CD4-positive, CD25-positive, alpha-beta regulatory T cell (primary cell): ENCODE measurements around the gene EDN2. TPM values are rescaled to one million over a fixed set of nuclear protein-coding genes. Genes with fewer than 3 reads are reported as not detected.

ENCODE experiments used
- ATAC-seq, 2 donors: fragments of 150-1000 bp; cut with Tn5 transposase; one replicate each; pipeline ENCODE4 v1.10.0; 2021; ENCODE audit warnings: low read depth in 2 of 2, moderate number of reproducible peaks in 2 of 2, moderate library complexity in 1 of 2
- DNase-seq, 3 donors: peaks; one replicate each; pipeline versions ENCODE4 v3.0.0 to v3.0.0-alpha.2; 2012 to 2022; ENCODE audit warnings: mixed read lengths in 1 of 3
- H3K27ac ChIP-seq: one replicate; pipeline ENCODE4 v1.7.0; 2013; ENCODE audit warnings: mild to moderate bottlenecking, low read length; ENCODE audit not compliant: insufficient read depth, poor library complexity, severe bottlenecking
- H3K27me3 ChIP-seq: one replicate; pipeline ENCODE4 v1.7.0; 2013; ENCODE audit warnings: low read length; ENCODE audit not compliant: control insufficient read depth, insufficient read depth
- H3K36me3 ChIP-seq: one replicate; pipeline ENCODE4 v1.7.0; 2013; ENCODE audit warnings: mild to moderate bottlenecking, low read length, moderate library complexity; ENCODE audit not compliant: control insufficient read depth, insufficient read depth
- H3K4me1 ChIP-seq: 2 replicates; pipeline ENCODE4 v1.7.0; 2013; ENCODE audit warnings: mild to moderate bottlenecking, low read length; ENCODE audit not compliant: insufficient read depth, control insufficient read depth, poor library complexity, severe bottlenecking
- H3K4me3 ChIP-seq: one replicate; pipeline ENCODE4 v1.7.0; 2013; ENCODE audit warnings: low read depth, mild to moderate bottlenecking, low read length, moderate library complexity
- H3K9me3 ChIP-seq, 2 experiments: 1 replicate in 1 of 2; 2 replicates in 1 of 2; pipeline ENCODE4 v1.7.0; 2013; ENCODE audit warnings: low read length in 2 of 2, mild to moderate bottlenecking in 1 of 2, moderate library complexity in 1 of 2; ENCODE audit not compliant: control insufficient read depth in 2 of 2
- H3K27ac Mint-ChIP-seq, 3 donors: one replicate each; pipeline ENCODE4 v1.8.0; 2020 to 2022; ENCODE audit warnings: mild to moderate bottlenecking in 3 of 3, mixed read lengths in 3 of 3, moderate library complexity in 2 of 3
- H3K27me3 Mint-ChIP-seq: one replicate; pipeline ENCODE4 v1.8.0; 2022; ENCODE audit warnings: mild to moderate bottlenecking, mixed read lengths
- H3K36me3 Mint-ChIP-seq: one replicate; pipeline ENCODE4 v1.8.0; 2020; ENCODE audit warnings: mixed read lengths
- H3K4me1 Mint-ChIP-seq, 4 donors: one replicate each; pipeline ENCODE4 v1.8.0; 2020 to 2022; ENCODE audit warnings: mixed read lengths in 4 of 4, mild to moderate bottlenecking in 1 of 4
- H3K4me3 Mint-ChIP-seq, 4 donors: one replicate each; pipeline ENCODE4 v1.8.0; 2020 to 2022; ENCODE audit warnings: mild to moderate bottlenecking in 4 of 4, mixed read lengths in 4 of 4, moderate library complexity in 3 of 4
- H3K9me3 Mint-ChIP-seq, 7 donors: one replicate each; pipeline ENCODE4 v1.8.0; 2020 to 2022; ENCODE audit warnings: mixed read lengths in 7 of 7, mild to moderate bottlenecking in 3 of 7, moderate library complexity in 2 of 7
- polyA plus RNA-seq, 4 donors: library from polyadenylated mRNA; unstranded; fragments of 300-500 nt; fragmentation: Illumina TruSeq; gene quantifications; one replicate each; pipeline ENCODE4 v1.2.3, GENCODE V29; 2021
- total RNA-seq: library from RNA; stranded (reverse); gene quantifications from one replicate; pipeline ENCODE4 v1.2.3, GENCODE V29; 2022

The EDN2 gene
- total and polyA plus RNA-seq, 5 donors from 2014 or later = 0.52 TPM; not detected in 4

DNA sequence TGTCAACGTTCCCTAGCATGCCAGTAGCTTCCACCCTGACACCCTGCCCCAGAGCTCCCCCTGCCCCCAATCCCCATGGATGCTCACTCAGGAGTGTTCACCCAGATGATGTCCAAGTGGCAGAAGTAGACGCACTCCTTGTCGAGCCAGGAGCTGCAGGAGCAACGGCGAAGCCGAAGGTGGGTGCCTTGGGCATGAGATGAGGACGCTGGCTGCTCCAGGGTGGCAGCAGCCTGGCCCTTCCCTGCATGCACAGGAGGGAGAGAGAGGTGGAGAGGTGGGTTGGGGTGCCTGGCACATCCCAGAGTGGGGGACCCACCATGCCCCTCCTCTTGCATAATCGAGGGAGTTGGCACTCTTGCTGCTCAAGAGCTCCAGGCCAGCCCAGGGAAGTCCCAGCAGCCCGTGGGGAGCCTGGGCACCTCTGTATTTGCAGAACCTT is 502 bp downstream of the EDN2 start:
- H3K4me3 Mint-ChIP-seq = no peak overlapping the region
- H3K27ac Mint-ChIP-seq = no peak overlapping the region
- H3K9me3 ChIP-seq = no peaks in the 10 kb centered on the region
- no peak overlapping the region for H3K4me3 ChIP-seq
- no peaks in the 10 kb centered on the region for H3K36me3 ChIP-seq
- H3K27ac ChIP-seq = no peak overlapping the region
- ATAC-seq = no peak
- peaks cover 0 to 2% (median 0%) of the 10 kb centered on the region in 7 donors for H3K9me3 Mint-ChIP-seq
- H3K27me3 Mint-ChIP-seq = peaks cover 20% of the 10 kb centered on the region
- DNase-seq = no peak
- H3K4me1 Mint-ChIP-seq = peaks cover 0 to 6% (median 4%) of the 10 kb centered on the region in 4 donors
- H3K27me3 ChIP-seq = no peaks in the 10 kb centered on the region
- no peaks in the 10 kb centered on the region for H3K36me3 Mint-ChIP-seq
- H3K4me1 ChIP-seq = no peaks in the 10 kb centered on the region

DNA sequence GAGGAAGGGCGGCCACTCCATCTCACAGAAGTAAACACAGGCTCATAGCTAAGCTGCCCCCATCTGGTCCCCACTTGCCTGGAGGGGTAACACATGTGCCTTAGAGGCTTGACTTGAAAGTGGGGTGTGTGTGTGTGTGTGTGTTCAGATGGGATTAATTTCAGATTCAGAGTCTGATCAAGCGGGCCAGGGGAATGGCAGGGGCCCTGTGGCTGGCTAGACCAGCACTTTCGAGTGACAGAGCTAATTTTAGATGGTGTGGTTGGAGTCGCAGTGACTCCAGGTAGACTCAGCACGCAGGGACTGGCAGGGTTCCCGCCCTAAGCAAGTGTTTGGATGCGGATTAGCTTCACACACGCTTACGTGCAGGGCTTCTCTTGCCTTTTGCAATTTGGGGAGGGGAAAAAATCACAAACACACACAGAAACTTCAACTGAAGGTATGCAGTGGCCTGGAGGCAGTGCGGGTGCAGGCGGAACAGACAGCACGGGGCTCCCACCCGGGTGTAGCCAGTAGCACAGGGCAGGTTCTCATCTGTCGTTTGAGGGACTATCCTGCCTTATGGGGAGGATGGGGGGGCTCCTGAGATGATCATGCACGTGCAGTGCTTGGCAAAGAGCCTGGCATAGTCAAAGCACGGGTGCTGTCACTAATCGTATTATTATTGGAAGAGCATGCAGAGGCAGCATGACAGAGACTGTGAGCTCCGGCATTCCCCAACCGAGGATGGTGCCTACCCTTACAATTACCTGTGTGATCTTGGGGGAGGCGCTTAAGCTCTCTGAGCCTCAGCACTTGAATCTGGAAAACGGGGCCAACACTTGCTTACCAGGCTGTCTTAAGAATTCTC is 1.3 kb downstream of the EDN2 start:
- no peak overlapping the region for H3K4me3 Mint-ChIP-seq
- H3K4me1 Mint-ChIP-seq = peaks cover 0 to 6% (median 4%) of the 10 kb centered on the region in 4 donors
- H3K4me1 ChIP-seq = no peaks in the 10 kb centered on the region
- peaks cover 20% of the 10 kb centered on the region for H3K27me3 Mint-ChIP-seq
- peaks cover 0 to 2% (median 0%) of the 10 kb centered on the region in 7 donors for H3K9me3 Mint-ChIP-seq
- no peak overlapping the region for H3K4me3 ChIP-seq
- no peaks in the 10 kb centered on the region for H3K36me3 Mint-ChIP-seq
- no peak overlapping the region for H3K27ac ChIP-seq
- H3K36me3 ChIP-seq = no peaks in the 10 kb centered on the region
- H3K27me3 ChIP-seq = no peaks in the 10 kb centered on the region
- no peak for ATAC-seq
- no peak for DNase-seq
- no peaks in the 10 kb centered on the region for H3K9me3 ChIP-seq
- H3K27ac Mint-ChIP-seq = peak overlapping the region in 1 of 3 donors; percentile 81

DNA sequence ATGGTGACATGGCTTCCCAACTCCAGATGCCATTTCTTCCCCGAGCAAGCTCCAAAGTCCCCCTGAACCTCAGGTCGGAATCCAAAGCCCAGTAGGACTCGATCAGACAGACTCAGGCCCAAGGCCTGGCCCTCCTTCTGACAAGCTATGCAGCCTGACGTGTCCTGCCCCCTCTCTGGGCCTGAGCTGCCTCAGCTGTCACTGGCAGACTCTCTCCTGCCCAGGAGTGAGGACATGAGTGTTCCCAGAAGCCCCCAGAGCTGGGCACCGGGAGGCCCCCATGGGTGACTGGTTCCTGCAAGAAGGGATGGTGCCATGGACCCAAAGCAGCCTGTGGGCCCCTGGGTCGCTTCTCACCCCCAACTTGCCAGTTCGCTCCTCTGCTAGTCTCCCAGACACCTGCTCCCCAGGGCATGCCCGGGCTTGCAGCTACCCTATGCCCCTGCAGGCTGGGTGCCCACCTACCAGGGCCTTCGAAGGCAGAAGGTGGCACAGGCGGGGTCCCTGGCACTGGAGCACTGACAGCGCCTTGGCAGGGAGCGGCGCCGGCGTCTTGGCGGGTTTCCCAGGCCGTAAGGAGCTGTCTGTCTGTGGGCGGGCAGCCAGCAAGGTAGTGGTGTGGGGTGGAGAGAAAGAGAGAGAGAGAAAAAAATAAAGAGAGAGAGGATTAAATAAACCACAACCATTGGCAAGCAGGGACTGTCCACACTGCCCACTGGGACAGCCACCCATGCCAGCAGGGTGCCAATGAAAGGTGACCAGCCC is 2.3 kb downstream of the EDN2 start:
- H3K4me1 Mint-ChIP-seq = peaks cover 0 to 6% (median 4%) of the 10 kb centered on the region in 4 donors
- H3K4me3 Mint-ChIP-seq = no peak overlapping the region
- Histone ChIP-seq H3K4me1 (no peaks in the 10 kb centered on the region), H3K4me3 (no peak overlapping the region), H3K27me3 (no peaks in the 10 kb centered on the region), H3K9me3 (no peaks in the 10 kb centered on the region), H3K27ac (no peak overlapping the region), H3K36me3 (no peaks in the 10 kb centered on the region)
- no peaks in the 10 kb centered on the region for H3K36me3 Mint-ChIP-seq
- H3K27ac Mint-ChIP-seq = no peak overlapping the region
- peaks cover 15% of the 10 kb centered on the region for H3K27me3 Mint-ChIP-seq
- ATAC-seq (no peak), DNase-seq (no peak)
- H3K9me3 Mint-ChIP-seq = peaks cover 0 to 2% (median 0%) of the 10 kb centered on the region in 7 donors

DNA sequence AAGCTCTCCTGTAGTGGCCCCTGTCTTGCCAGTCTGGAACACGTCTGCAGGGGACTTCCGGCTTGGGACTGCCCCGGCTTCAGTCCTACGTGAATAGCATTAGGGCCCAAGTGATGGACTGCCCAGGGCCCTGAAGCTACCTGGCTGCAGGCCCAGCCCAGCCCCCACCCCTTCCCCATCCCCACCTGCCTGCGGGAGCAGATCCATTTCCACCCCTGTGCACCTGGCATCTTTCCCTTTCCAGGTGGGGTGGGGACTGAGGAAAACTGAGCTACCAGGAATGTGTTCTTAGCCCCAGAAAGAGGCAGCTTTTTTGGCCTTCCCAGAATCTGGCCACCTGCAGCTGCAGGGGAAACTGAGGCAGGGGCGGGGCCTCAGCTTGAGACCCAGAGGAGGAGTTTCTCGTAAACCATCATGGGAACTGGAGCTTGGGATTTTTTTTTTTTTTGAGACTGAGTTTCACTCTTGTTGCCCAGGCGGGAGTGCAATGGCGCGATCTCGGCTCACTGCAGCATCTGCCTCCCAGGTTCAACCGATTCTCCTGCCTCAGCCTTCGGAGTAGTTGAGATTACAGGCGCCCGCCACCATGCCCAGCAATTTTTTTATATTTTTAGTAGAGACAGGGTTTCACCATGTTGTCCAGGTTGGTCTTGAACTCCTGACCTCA is 3.2 kb downstream of the EDN2 start:
- Histone ChIP-seq H3K36me3 (no peaks in the 10 kb centered on the region), H3K27me3 (no peaks in the 10 kb centered on the region), H3K4me3 (no peak overlapping the region), H3K27ac (no peak overlapping the region), H3K4me1 (no peaks in the 10 kb centered on the region), H3K9me3 (no peaks in the 10 kb centered on the region)
- DNase-seq (no peak), ATAC-seq (no peak)
- Mint-ChIP-seq H3K9me3 (peaks cover 0 to 1% (median 0%) of the 10 kb centered on the region in 7 donors), H3K36me3 (no peaks in the 10 kb centered on the region), H3K27me3 (peaks cover 8% of the 10 kb centered on the region), H3K27ac (no peak overlapping the region), H3K4me1 (peaks cover 0 to 2% (median under 1%) of the 10 kb centered on the region in 4 donors), H3K4me3 (no peak overlapping the region)

DNA sequence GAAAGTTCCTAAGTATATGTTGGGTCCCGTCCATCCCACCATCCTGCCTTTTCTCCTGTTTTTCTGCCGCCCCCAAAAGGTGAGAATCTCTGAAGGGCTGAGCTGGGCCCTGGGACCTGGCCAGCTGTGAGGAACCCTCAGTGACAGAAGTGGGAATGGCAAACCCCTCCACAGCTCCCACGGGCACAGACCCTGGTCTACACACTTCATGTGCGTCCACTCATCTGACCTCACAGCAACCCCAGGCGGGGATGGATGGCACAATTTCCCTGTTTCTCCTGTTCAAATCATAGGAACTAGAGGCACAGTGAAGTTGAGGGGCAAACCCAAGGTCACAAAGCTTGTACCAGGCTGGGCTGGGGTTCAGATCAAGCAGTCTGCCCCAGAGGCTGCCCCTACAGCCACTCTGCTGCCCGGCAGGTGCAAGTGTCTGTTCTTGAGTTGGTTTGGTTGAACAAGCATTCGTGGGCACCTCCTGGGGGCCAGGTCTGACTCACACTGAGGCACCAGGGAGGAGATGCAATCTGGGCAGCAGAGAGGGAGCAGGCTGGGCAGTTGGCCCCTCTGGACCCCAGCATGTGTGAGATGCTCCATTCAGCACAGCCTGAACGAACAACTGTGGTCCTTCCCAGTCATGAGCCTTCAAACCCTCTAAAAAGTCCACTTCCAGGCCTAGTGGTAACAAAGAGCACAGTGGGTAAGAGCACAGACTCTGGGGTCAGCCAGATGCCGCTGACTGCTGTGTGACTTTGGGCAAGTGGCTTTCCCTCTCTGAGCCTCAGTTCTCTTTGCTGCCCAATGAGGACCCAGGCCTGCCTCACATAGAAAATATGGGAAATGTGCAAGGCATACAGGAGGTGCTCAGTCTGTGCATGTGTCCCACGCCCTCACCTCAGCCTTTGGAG is 4.0 kb downstream of the EDN2 start:
- Histone ChIP-seq H3K27me3 (no peaks in the 10 kb centered on the region), H3K9me3 (no peaks in the 10 kb centered on the region), H3K27ac (no peak overlapping the region), H3K4me1 (no peaks in the 10 kb centered on the region), H3K36me3 (no peaks in the 10 kb centered on the region), H3K4me3 (no peak overlapping the region)
- H3K9me3 Mint-ChIP-seq = no peaks in the 10 kb centered on the region
- H3K4me1 Mint-ChIP-seq = no peaks in the 10 kb centered on the region
- H3K4me3 Mint-ChIP-seq = no peak overlapping the region
- H3K27ac Mint-ChIP-seq = no peak overlapping the region
- no peaks in the 10 kb centered on the region for H3K36me3 Mint-ChIP-seq
- DNase-seq (no peak), ATAC-seq (no peak)
- peaks cover 4% of the 10 kb centered on the region for H3K27me3 Mint-ChIP-seq

GRCh38 chr1:41479808-41480160 is 4.7 kb downstream of the EDN2 start:
- no peaks in the 10 kb centered on the region for H3K27me3 ChIP-seq
- H3K36me3 Mint-ChIP-seq = no peaks in the 10 kb centered on the region
- DNase-seq (no peak), ATAC-seq (no peak)
- no peaks in the 10 kb centered on the region for H3K36me3 ChIP-seq
- no peaks in the 10 kb centered on the region for H3K4me1 Mint-ChIP-seq
- no peak overlapping the region for H3K27ac ChIP-seq
- H3K4me1 ChIP-seq = no peaks in the 10 kb centered on the region
- peaks cover 4% of the 10 kb centered on the region for H3K27me3 Mint-ChIP-seq
- no peak overlapping the region for H3K27ac Mint-ChIP-seq
- no peak overlapping the region for H3K4me3 Mint-ChIP-seq
- no peaks in the 10 kb centered on the region for H3K9me3 Mint-ChIP-seq
- H3K9me3 ChIP-seq = no peaks in the 10 kb centered on the region
- H3K4me3 ChIP-seq = no peak overlapping the region
